Ovary (tissue), 3 donors: ENCODE measurements around the gene CFAP54.

Experiments
- CTCF ChIP-seq, 3 donors: fragments of 450-650 bp in 2 of 3; fragments of 200-600 bp in 1 of 3; IDR thresholded peaks; one replicate each; pipeline versions ENCODE4 v1.5.1 to v1.8.0; 2016 to 2022; ENCODE audit warnings: antibody characterized with exemption in 3 of 3, mild to moderate bottlenecking in 1 of 3
- EP300 ChIP-seq: sonication (generic); formaldehyde crosslinking; IDR thresholded peaks from one replicate; pipeline ENCODE4 v1.6.1; 2017; ENCODE audit warnings: antibody characterized with exemption
- donor health status: DM: no; HTN: no; CAD: no.

DNA sequence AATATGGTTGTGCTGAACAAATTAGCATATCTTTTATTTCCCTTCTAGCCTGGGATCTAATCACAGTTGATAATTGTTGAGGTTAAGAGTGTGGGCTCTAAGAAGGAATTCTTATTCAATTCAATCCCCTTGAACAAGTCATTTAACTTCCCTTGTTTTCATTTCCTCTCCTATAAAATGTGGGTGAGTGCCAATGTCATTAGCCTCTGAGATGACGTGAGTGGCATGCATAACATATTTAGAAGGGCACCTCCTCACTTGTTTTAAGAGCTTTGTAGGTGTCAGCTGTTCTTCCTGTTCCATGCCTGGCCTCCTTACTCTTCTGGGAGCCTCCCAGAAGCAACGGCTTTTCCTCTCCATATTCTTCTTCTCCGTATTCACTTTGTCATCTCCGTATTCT is 262.2 kb downstream of the CFAP54 start:
- TF ChIP-seq CTCF (IDR thresholded peaks at IDR 0.05), result no peak
- no peak for TF ChIP-seq EP300
